GM21360 (cell line): ENCODE results near the gene ANGPTL2.

Experiments used
- ATAC-seq: cut with Tn5 transposase; IDR thresholded peaks from one replicate; pipeline ENCODE4 v1.9.1; 2021; ENCODE audit warnings: mild to moderate bottlenecking, moderate library complexity; ENCODE audit not compliant: unreplicated experiment

ANGPTL2 gene

DNA sequence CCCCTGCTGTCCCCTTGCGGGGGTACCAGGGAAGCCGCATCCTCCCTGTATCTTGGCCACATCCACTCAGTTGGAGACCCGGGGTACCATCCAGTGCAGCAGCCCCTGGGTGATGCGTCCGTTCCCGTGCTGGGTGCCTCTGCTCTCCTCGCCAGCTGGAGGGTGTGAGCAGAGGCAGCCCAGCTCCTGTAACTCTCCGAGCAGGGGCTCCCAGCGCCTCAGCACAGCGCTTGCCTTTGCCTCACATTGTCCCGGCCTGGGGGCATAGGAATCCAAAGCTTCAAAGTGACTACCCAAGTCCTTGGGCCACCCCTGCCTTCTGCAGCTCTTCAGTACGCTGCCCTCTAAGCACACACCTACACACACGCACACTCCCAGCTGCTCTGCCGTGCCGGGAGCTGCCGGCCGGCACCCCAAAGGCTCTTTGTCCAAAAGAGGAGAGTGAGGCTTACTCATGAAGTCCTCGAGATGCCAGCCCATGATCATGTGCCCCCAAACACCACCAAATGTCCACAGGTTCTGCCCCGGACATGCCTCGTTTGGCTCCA lies 733 bp downstream of the ANGPTL2 start:
- no peak for ATAC-seq

GRCh38 chr9:127119320-127119709 lies 3.1 kb downstream of the ANGPTL2 start:
- no peak for ATAC-seq

DNA sequence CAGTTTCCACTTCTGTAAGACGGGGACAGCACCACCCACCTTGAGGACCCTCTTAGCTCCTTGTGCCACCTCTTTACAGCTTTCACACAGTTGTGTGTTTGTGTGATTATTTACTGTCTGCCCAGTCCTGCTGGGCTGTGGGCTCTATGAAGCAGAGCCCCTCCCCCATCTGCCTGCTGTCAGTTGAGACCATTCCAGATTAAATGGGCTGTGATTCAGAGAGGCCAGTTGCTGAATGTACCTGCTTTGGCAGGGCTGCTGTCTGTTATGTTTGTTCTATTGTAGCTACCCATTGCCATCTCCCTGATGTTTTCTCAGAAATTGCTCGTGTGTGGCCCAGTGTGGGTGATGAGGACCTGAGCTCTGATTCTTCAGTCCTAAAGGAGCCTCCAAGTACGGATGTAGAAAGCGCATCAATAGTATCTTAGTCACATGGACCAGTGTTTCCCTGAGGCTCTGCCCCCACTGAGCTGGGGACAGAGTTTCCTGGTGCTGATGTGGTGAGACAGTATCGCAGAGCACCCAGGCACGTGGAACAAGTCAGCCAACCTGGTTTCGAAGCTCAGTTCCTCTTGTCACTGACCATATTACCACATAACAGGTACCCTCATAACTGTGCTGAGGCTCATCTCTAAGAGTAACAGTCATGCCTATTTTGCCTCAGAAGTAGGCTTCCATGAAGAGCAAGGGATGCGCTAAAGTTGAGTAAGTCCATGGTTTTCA lies 3.7 kb downstream of the ANGPTL2 start:
- ATAC-seq: no peak

- no peak for ATAC-seq
Observed at GRCh38 chr9:127117801-127118200, 4.6 kb downstream of the ANGPTL2 start.

DNA sequence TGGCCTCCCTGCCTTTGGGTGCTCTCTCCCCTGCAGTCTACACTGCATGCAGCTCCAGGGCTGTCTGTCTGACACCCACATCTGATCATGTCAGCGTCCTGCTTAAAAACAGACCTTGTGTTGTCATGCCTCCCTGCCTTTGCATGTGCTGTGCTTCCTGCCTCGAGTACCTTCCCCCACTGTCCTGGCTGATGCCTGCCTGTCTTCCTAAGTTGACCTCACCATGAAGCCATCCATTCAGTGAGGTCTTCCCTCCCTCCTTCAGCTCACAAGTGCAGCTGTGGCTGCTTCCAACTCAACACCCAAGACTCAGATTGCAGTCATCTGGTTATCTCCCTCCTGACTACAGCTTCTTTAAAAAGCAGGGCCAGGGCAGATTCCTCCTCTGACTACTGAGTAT lies 5.5 kb downstream of the ANGPTL2 start:
- no peak for ATAC-seq

GRCh38 chr9:127116088-127116726 lies 6.2 kb downstream of the ANGPTL2 start:
- no peak for ATAC-seq

GRCh38 chr9:127114606-127115005 lies 7.8 kb downstream of the ANGPTL2 start:
- no peak for ATAC-seq

GRCh38 chr9:127113191-127113972 lies 9.1 kb downstream of the ANGPTL2 start:
- ATAC-seq: no peak

DNA sequence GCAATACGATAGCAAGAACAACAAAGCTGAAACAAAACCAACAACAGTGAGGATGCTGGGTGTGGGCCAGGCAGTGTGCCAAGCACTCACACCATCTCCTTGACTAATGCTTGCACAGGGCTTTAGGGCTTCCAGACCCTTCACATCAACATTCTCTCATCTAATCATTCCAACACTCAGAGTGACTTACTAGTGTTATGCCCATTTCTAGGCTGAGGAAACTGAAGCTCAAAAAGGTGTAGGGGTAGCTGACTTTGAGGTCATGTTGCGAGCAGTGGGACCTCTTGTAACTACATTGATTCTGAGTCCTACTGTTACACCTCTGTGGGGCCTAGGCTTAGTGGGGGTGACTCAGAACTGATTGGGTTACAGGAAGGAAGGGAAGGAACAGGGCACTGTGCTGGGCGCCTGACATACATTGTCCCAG lies 9.7 kb downstream of the ANGPTL2 start:
- no peak for ATAC-seq

DNA sequence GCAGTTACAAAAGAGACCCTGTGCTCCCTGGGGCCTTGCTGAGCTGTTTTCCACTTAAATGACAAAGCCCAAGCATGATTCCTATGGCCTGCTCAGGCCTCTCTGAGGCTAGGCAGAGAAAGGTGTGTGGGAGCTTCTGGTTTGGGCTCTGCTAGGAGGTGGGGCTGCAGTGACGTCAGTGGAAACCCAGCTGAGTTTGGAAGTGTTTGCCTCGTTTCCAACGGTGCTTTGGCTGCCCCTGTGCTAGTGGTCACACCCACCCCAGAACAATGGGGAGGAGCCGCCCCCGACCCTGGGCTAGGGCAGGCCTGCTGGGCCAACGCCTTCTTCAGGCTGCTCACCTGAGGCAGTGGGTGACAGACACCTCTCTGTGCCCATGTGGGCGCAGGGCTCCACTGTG lies 10.4 kb downstream of the ANGPTL2 start:
- ATAC-seq: no peak

- no peak for ATAC-seq
Observed at GRCh38 chr9:127109212-127109711, 13.2 kb downstream of the ANGPTL2 start.

GRCh38 chr9:127107929-127108876 lies 14.2 kb downstream of the ANGPTL2 start:
- ATAC-seq: no peak

DNA sequence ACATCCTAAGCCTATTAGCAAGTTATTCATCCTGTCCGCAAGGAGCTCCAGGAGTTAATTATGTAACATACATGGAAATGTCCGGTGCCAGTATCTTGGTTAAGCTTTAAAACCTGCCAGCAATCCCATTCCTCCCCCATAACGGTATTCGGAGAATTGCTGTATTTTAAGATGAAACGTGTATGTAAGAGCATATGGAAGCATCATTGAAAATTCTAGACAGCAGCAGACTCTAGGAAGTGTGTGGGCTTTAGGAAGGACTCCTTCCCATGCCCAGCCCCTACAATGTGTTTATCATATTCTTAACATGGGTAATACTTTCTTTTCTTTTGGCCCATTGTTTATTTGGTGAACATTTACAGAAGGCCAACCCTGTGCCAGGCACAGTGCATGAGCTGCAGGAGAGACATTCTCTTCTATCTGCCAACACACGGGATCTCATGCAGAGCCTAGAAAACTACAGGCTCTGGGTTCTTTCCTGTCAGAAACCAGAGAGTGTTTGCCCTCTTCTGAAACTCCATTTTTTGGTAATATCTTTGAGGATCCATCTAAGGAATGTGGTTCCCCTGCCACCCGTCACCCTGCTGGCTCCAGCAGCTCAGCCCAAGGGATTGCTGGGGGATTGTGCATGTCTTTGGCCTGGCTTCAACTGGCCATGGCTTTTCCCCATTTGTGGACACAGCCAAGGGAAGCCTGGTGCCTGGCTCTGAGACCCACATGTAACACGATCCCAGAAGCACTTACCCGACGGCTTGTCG lies 15.1 kb downstream of the ANGPTL2 start:
- ATAC-seq: no peak

DNA sequence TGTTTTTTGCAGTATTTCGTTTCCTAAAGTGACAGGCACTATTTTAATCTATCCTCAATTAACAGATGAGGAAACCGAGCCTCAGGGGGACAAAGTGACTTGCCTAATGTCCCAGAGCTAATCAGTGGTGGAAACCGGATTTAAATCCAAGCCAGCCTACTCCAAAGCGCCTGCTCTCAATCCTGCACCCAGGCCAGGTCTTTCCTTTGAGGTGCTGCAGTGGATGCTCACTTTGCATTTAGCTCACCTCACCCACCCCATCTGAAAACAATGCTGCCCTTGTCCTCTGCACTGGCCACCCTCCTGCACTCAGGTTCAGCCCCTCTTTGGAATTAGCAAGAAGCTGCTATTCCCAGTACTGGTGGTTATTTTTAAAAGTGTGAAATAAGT lies 16.0 kb downstream of the ANGPTL2 start:
- no peak for ATAC-seq

- no peak for ATAC-seq
Observed at GRCh38 chr9:127105805-127106465, 16.5 kb downstream of the ANGPTL2 start.

DNA sequence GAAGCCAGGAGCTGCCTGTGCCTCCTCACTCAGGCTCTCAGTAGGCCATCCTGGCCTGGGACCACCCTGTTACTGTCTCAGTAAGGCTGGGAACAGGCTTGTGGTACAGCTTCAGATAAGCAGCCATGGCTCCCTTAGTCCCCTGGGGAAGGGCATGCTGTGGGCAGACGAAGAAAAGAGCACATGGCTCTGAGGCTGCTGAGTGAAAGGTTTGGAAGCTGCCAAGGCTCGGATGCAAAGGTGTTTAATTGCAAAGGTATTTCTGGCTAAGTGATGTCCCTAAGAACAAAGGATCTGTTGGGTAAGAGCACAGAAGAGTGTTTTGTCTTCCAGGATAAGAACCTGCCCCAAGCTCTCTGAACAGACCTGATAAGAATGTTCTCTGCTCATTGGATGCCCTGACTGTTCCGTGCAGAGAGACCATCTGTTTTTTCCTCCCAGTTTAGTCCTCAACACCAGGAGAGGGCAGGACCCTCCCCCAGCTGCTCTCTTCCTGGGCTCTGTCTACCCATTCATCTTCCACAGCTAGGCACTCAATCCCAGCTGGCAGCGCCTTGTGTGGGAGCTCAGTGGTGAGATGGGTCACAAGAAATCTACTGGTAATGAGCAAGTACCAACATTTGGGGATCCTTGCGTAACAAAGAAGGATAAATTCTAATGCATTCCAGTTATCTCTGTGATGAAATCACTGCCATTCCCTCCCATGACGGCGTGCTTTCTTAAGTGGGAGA lies 17.7 kb downstream of the ANGPTL2 start:
- no peak for ATAC-seq

DNA sequence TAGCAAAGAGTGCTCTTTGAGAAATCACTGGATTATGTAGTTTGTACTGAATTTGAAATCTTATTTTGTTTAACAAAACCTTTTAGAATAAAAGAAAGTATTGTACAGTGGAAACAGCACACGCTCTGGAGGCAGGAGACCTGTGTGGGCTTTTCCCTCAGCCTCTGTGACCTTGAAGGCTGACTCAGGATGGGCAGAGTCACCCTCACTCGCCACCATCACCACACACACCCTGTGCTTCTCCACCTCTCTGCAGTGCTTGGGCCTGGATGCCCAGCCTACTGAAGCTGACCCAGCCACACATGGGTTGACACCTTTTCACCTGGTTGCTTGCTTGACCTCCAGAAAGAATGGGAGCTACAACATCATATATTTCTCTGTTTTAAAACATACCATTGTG lies 19.6 kb downstream of the ANGPTL2 start:
- no peak for ATAC-seq

DNA sequence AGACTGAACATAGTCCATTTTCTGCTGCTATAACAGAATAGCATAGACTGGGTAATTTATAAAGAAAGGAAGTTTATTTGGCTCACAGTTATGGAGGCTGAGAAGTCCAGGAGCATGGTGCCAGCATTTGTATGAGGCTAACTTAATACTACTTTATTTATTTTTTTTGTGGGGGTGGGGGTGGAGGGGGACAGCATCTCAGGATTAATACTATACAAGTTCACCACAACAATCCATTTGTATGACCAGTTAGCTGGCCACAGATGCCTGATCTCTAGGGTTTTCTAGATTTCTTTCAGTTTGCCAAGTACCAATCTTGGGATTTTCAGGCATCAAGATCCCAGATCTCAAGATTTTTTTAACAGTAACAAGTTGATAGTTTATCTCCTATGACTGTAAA lies 20.3 kb downstream of the ANGPTL2 start:
- ATAC-seq: no peak
